DOHH2 (cell line): ENCODE results near the gene HIBCH.

Experiments
- CTCF ChIP-seq: fragments of 200-600 bp; sonication (generic); IDR thresholded peaks from one replicate; pipeline ENCODE4 v1.5.1; 2014; ENCODE audit warnings: antibody characterized with exemption, mild to moderate bottlenecking, low read depth, low read length; ENCODE audit not compliant: poor library complexity, severe bottlenecking
- EZH2phosphoT487 ChIP-seq: fragments of 200-600 bp; sonication (generic); IDR thresholded peaks from 2 replicates; pipeline ENCODE4 v1.6.1; 2017; ENCODE audit warnings: borderline replicate concordance, mild to moderate bottlenecking, antibody characterized with exemption, low read length, moderate library complexity, mixed read lengths

DNA sequence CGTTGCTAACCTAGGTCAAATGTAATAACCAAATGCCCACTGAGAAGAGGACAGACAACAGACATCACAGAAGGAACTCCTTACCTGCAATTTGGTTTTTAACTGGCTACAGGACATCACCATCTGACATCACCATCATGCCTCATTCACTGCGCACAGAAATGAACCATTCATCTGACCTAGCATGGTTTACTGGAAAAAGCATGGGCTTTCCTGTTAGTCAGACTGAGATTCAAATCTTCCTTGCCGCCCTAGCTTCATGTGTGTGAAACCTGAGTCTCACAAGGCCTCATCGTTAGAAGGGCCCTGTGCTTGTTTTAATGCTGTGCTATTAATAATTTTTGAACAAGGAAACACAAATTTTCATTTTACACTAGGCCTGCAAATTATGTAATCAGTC is 1.1 kb upstream of the HIBCH start:
- TF ChIP-seq CTCF (no peak), EZH2phosphoT487 (no peak)
